Measurements from ENCODE around the gene CYP4X1. TPM values are rescaled to one million over a fixed set of nuclear protein-coding genes. Genes with fewer than 3 reads are reported as not detected.

The CYP4X1 gene
- total and polyA plus RNA-seq, 2 of the 8 experiments (the other 6 are each of a cell fraction or from before 2014, with no cell fraction given): 1.3 to 3.5 TPM

DNA sequence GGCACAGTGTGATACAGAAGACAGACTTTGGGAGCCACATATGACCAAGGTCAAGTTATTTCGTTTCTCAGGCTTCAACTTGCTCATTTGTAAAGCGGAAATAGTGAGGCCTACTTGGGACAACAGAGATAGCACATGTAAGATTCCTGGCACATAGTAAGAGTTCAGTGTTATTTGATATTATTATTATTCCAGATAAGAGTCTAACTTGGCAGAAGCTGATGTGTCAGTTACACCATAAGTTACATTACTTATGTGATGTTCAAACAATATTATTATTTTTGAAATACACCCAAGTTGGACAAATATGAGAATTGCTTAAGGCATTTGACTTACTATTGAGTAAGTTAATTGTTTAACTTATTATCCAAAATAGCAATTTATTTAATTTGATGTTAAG is 10.2 kb upstream of the CYP4X1 start:
- no peaks in the 10 kb centered on the region for H3K36me3 ChIP-seq (ENCODE audit: control insufficient read depth in 2 of 4, insufficient read depth in 4 of 4, low read length in 3 of 4)
- no peak overlapping the region for H2BK20ac ChIP-seq (ENCODE audit: low read length)
- FAIRE-seq (no peak), DNase-seq (ENCODE audit: low read depth in 1 of 2, low spot score in 2 of 2) (no peak)
- ChIA-PET POLR2A (ENCODE audit: partially characterized antibody) (no interaction called here), CTCF (ENCODE audit: partially characterized antibody) (interaction anchor here (0.7 to 1.5 kb wide), 2 partner anchors 12 to 17 kb away, joined by 3 to 10 read pairs; no protein-coding TSS in a partner anchor)
- no peak overlapping the region for H4K91ac ChIP-seq (replicated peaks; ENCODE audit: insufficient read length, low read length)
- no peak overlapping the region for H4K5ac ChIP-seq (ENCODE audit: insufficient read length, low read depth, low read length)
- no peak overlapping the region for H3K18ac ChIP-seq (ENCODE audit: extremely low read depth, low read length)
- H3K4ac ChIP-seq (replicated peaks; ENCODE audit: insufficient read length, low read depth, low read length): no peak overlapping the region
- 92% methylated on average over 2 of the region's 2 CpGs; no CpG with 5 or more reads in 1 of the 2 experiments for WGBS, 2 experiments (ENCODE audit: extremely low coverage in 1 of 2, insufficient coverage in 1 of 2, insufficient read length in 1 of 2, insufficient replicate concordance in 2 of 2, low coverage in 1 of 2, low lambda C conversion rate in 2 of 2, missing lambda C conversion rate in 1 of 2)
- no peaks in the 10 kb centered on the region for H4K20me1 ChIP-seq (replicated peaks in 1 of 2; ENCODE audit: control insufficient read depth in 1 of 2, insufficient read depth in 2 of 2, low read length in 2 of 2)
- H4K8ac ChIP-seq (ENCODE audit: extremely low read depth, insufficient read depth, low read length): no peak overlapping the region
- no peak overlapping the region for H2AK5ac ChIP-seq (ENCODE audit: low read depth, low read length)
- no peak overlapping the region for H2BK15ac ChIP-seq (ENCODE audit: low read length)
- no peaks in the 10 kb centered on the region for H3K23me2 ChIP-seq (ENCODE audit: low read depth, low read length)
- H2BK120ac ChIP-seq (replicated peaks; ENCODE audit: low read depth, low read length): no peak overlapping the region
- no peak overlapping the region for H3K9ac ChIP-seq (replicated peaks in 1 of 4; ENCODE audit: extremely low read depth in 1 of 4, low read depth in 3 of 4, low read length in 3 of 4)
- peaks cover 0 to 6% (median 2%) of the 10 kb centered on the region in 4 experiments; a peak in 5 of 7 replicates for H3K4me1 ChIP-seq (replicated peaks in 1 of 4; ENCODE audit: control insufficient read depth in 3 of 4, insufficient read depth in 4 of 4, low read length in 3 of 4)
- no peak overlapping the region for H3K14ac ChIP-seq (ENCODE audit: insufficient read length)
- H3K9me3 ChIP-seq (ENCODE audit: insufficient read depth in 2 of 2, low read depth in 1 of 2, low read length in 1 of 2): no peaks in the 10 kb centered on the region
- TF ChIP-seq YY1 (IDR thresholded peaks at IDR 0.05; ENCODE audit: low read depth, low read length) (no peak), GABPA (IDR thresholded peaks at IDR 0.05; ENCODE audit: borderline replicate concordance, insufficient read depth, low read length) (no peak), SP1 (IDR thresholded peaks at IDR 0.05; ENCODE audit: low read depth, low read length) (no peak), KDM1A (IDR thresholded peaks at IDR 0.05; ENCODE audit: borderline replicate concordance, low read length) (no peak), CEBPB (IDR thresholded peaks at IDR 0.05; ENCODE audit: low read depth, low read length) (no peak)
- TF ChIP-seq, protein P1, sequence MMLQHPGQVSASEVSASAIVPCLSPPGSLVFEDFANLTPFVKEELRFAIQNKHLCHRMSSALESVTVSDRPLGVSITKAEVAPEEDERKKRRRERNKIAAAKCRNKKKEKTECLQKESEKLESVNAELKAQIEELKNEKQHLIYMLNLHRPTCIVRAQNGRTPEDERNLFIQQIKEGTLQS (IDR thresholded peaks at IDR 0.05; ENCODE audit: insufficient read depth, low read depth, low read length): no peak
- no peak overlapping the region for H2BK5ac ChIP-seq (ENCODE audit: low read depth, low read length)
- H3K56ac ChIP-seq (replicated peaks; ENCODE audit: insufficient read length, low read depth, low read length): no peak overlapping the region
- no peaks in the 10 kb centered on the region for H3K79me2 ChIP-seq (ENCODE audit: control insufficient read depth in 1 of 2, insufficient read depth in 2 of 2, low read length in 2 of 2)
- no peak overlapping the region for H2AFZ ChIP-seq (ENCODE audit: low read length)
- H2BK12ac ChIP-seq (ENCODE audit: low read depth, low read length): no peak overlapping the region
- no peak overlapping the region for H3K27ac ChIP-seq (ENCODE audit: low read depth, low read length)
- no peak overlapping the region for H3K4me3 ChIP-seq (ENCODE audit: extremely low read depth in 1 of 4, insufficient read depth in 2 of 4, low read depth in 3 of 4, low read length in 4 of 4)
- no peak overlapping the region for H3K4me2 ChIP-seq (ENCODE audit: insufficient read depth in 1 of 2, low read depth in 2 of 2, low read length in 2 of 2)
- H3K23ac ChIP-seq (ENCODE audit: insufficient read length): no peak overlapping the region
- H3K79me1 ChIP-seq (ENCODE audit: low read depth, low read length): no peaks in the 10 kb centered on the region
- H3K27me3 ChIP-seq (replicated peaks in 1 of 4; ENCODE audit: control insufficient read depth in 3 of 4, extremely low read depth in 1 of 4, insufficient read depth in 3 of 4, low read length in 3 of 4): no peaks in the 10 kb centered on the region
